ENCODE measurements around the gene WDFY4.

The WDFY4 gene

DNA sequence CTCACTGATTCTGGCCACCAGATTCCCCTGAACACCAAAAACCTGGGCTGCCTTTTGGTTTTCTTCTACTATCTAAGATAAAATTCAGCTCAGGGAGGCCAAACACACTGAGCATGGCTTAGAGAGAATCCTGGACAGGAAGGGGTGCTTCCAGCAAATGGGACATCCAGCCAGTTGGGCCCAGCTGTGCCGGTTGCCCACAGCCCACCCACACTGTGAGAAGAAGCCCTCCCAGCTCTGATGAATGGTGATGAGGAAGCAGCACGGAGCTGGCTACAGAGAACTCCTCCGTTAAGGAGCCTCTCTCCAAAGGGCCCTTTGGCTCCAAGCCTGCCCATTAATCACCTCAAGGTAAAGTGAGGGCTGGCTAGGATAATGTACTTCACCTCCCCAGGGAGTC lies 239.1 kb downstream of the WDFY4 start:
- Histone ChIP-seq H3K27me3 (no peaks in the 10 kb centered on the region), H3K9me3 (replicated peaks in 1 of 11) (no peaks in the 10 kb centered on the region), H4K20me1 (no peaks in the 10 kb centered on the region; a peak in 1 of 22 replicates), H3K4me1 (no peaks in the 10 kb centered on the region), H3K4me3 (no peak overlapping the region), H3K36me3 (peaks cover 0 to 35% (median 0%) of the 10 kb centered on the region in 11 experiments; a peak in 4 of 22 replicates), H3K9ac (no peak overlapping the region), H3K4me2 (no peak overlapping the region), H3K27ac (no peak overlapping the region)
- no peak for TF ChIP-seq Cebpa-rat (IDR thresholded peaks at IDR 0.05)

DNA sequence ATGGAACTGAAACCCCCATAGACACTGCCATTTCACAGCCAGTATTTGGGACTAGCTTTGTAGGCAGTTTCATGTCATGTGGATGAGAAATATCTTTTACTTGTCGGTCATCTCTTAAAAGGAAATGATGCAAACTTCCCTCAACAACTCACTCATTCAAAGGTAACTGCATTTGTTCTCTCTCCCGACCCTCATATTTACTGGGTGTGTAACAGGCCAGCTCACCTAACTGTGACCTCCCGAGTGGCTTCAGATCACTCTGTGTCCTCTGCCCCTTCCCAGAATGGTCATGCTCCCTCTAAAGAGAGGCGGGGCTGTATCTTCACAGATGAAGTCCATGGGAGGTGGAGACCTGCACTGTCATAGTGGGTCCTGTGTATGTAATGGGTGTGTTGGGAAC lies 240.3 kb downstream of the WDFY4 start:
- Histone ChIP-seq H3K4me1 (no peaks in the 10 kb centered on the region), H3K27ac (no peak overlapping the region), H3K4me3 (no peak overlapping the region), H3K36me3 (peaks cover 0 to 46% (median 0%) of the 10 kb centered on the region in 11 experiments; a peak in 4 of 22 replicates), H3K9me3 (replicated peaks in 1 of 11) (no peaks in the 10 kb centered on the region), H4K20me1 (no peaks in the 10 kb centered on the region; a peak in 1 of 22 replicates), H3K27me3 (no peaks in the 10 kb centered on the region), H3K4me2 (no peak overlapping the region), H3K9ac (no peak overlapping the region)
- TF ChIP-seq Cebpa-rat (IDR thresholded peaks at IDR 0.05), result no peak

DNA sequence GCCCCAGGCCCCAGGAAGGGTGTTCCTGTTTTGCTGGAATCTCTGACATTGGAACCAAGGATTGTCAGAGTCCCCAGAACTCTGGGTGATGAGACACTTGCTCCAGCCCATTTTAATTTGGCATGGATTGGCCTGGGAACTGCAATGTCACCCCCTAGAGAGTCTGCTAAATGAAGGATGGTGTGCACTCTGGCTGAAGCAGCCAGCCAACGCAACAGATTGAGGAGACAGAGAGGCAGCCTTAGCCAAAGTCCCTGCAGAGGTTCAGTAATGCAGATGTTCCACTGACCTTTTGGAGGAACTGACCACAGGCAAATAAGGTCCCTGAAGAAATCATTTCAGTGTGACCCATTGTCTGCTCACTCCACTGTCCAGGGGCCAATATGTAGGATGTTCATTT lies 241.6 kb downstream of the WDFY4 start:
- no peaks in the 10 kb centered on the region for H3K4me1 ChIP-seq
- no peak overlapping the region for H3K4me3 ChIP-seq
- no peaks in the 10 kb centered on the region for H3K9me3 ChIP-seq (replicated peaks in 1 of 11)
- no peak for TF ChIP-seq Cebpa-rat (IDR thresholded peaks at IDR 0.05)
- H3K4me2 ChIP-seq, result no peak overlapping the region
- peaks cover 0 to 56% (median 0%) of the 10 kb centered on the region in 11 experiments; a peak in 4 of 22 replicates for H3K36me3 ChIP-seq
- no peaks in the 10 kb centered on the region for H3K27me3 ChIP-seq
- no peaks in the 10 kb centered on the region; a peak in 1 of 22 replicates for H4K20me1 ChIP-seq
- H3K27ac ChIP-seq, result no peak overlapping the region
- no peak overlapping the region for H3K9ac ChIP-seq

DNA sequence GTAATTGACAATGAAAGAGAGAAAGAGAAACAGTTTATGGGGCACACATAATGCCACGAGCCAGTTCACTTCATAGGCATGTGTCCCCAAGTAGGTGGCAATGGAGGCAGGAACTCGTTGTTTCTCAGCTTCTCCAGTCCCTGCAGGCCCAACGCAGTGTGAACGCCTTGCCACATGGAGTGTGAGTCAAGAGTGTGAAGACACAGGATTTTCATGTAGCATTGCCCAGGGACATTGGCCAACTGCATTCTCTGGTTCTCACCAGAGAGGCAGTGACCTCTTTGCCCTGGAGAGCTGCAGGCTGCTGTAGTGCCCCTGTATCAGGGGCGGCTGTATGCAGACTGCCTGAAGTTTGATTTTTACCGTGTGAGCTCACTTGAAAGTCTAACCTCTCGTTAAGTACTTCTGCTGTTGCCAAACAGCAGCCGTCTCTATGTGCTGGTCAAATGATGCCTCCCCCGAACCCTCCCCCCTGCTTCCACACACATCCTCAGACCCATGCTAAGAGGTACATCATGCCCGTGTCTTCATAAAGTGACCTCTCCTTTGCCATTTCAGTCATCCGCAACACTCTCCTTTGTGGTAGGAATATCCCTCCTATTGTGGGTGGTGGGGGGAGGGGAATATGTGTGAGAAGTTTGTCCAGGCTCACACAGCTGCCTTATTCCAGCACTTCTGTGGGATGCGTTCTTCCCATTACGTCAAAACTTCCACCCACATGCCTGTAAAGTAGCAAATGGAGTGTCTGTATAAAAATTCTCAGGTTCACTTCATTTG lies 242.3 kb downstream of the WDFY4 start:
- H4K20me1 ChIP-seq, result no peaks in the 10 kb centered on the region; a peak in 1 of 22 replicates
- H3K4me2 ChIP-seq, result no peak overlapping the region
- no peak overlapping the region for H3K27ac ChIP-seq
- no peak overlapping the region for H3K9ac ChIP-seq
- no peak for TF ChIP-seq Cebpa-rat (IDR thresholded peaks at IDR 0.05)
- peaks cover 0 to 57% (median 0%) of the 10 kb centered on the region in 11 experiments; a peak in 4 of 22 replicates for H3K36me3 ChIP-seq
- H3K27me3 ChIP-seq, result no peaks in the 10 kb centered on the region
- H3K4me3 ChIP-seq, result no peak overlapping the region
- H3K9me3 ChIP-seq (replicated peaks in 1 of 11), result no peaks in the 10 kb centered on the region
- H3K4me1 ChIP-seq, result no peaks in the 10 kb centered on the region

DNA sequence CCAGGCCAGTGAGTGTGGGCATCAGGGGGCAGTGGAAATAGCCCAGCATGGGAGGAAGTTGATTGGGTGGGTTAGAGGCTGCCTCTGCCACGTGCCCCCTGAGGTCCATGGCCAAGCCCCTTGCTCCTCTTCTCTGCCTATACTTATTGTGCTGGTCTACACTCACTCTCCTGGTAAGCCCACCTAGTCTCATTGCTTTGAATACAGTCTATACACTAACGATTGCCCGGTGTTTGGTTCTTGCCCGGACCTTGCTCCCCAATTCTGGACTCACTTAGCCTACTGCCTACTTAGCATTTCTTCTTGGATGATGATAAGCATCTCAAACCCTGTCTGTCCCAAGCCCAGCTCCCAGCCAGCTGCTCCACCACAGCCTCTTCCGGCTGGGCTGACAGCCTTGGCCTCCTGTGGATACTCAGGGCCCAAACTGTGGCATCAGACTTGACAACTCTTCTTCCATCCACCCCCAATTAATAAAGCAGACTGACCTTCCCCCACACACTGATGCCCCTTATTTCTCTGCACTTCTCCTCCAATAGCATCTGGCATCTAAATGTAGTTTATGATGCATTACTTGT lies 244.8 kb downstream of the WDFY4 start:
- Histone ChIP-seq H3K36me3 (peaks cover 0 to 51% (median 0%) of the 10 kb centered on the region in 11 experiments; a peak in 4 of 22 replicates), H4K20me1 (peaks cover 0 to 14% (median 0%) of the 10 kb centered on the region in 11 experiments; a peak in 2 of 22 replicates), H3K9ac (no peak overlapping the region), H3K4me1 (no peaks in the 10 kb centered on the region), H3K4me2 (no peak overlapping the region), H3K4me3 (no peak overlapping the region), H3K27me3 (no peaks in the 10 kb centered on the region), H3K27ac (no peak overlapping the region), H3K9me3 (replicated peaks in 1 of 11) (no peaks in the 10 kb centered on the region)
- no peak for TF ChIP-seq Cebpa-rat (IDR thresholded peaks at IDR 0.05)

DNA sequence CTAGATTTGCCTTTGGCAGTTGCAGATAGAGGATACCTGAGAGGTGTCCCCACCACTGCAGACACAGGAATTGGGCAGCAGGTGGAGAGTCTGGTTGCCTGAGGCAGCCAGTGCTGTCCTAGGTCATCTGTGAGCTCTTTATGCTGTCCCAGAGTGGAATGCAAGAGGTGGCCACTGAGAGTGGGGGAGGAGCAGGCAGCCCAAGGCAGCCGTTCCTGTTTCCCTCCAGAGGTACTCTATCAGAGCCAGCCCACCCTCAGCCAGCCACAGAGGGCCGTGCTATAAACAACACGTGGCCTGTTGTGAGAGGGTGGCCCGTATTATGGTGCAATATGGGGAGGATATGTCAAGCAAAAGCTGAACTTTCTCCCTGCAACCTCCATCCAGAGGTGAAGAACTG lies 246.5 kb downstream of the WDFY4 start:
- Histone ChIP-seq H3K4me2 (no peak overlapping the region), H3K36me3 (peaks cover 0 to 42% (median 0%) of the 10 kb centered on the region in 11 experiments; a peak in 4 of 22 replicates), H3K4me1 (no peaks in the 10 kb centered on the region), H3K9ac (no peak overlapping the region), H3K9me3 (replicated peaks in 1 of 11) (no peaks in the 10 kb centered on the region), H3K27me3 (no peaks in the 10 kb centered on the region), H3K4me3 (no peak overlapping the region), H4K20me1 (peaks cover 0 to 23% (median 0%) of the 10 kb centered on the region in 11 experiments; a peak in 2 of 22 replicates), H3K27ac (no peak overlapping the region)
- no peak for TF ChIP-seq Cebpa-rat (IDR thresholded peaks at IDR 0.05)

DNA sequence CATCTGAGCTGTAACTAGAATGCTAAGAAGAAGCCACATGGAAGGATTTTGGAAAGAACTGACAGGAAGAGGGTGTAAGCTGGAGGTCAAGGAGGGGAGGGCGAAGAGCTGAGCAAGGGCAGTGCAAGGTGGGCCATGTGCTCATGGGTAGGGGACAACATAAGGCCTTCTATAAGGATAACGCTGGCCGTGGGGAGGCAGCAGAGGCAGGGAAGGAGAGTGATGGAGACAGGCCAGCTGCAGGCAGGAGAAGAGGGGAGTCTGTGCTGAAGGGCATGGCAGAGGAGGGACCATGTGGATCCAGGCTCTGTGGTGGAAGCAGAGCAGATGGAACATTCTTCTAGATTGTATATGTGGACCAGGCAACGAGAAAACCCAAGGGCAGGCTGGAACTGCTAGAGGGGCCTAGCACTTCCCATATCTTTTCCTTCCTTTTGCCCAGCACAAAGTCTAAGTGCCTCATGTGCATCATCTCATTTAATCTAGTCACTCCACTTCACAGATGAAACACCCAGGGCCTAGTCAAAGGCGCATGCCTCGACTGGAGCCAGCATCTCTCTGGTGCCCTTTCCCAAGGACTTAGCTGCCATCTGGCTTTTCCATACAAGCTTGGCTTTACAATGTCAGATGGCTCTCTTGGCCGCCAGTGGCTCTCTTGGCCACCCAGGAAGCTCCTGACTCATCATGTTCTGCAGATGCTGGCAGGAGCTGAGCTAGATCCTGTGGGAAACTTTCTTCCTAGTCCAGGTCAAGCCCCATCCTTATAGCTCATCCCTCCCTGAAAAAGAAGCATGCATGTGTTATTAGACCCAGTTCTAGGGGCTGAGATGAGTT lies 248.4 kb downstream of the WDFY4 start:
- Histone ChIP-seq H3K36me3 (peaks cover 0 to 39% (median 0%) of the 10 kb centered on the region in 11 experiments; a peak in 4 of 22 replicates), H3K27me3 (no peaks in the 10 kb centered on the region), H3K4me1 (no peaks in the 10 kb centered on the region), H3K27ac (no peak overlapping the region), H4K20me1 (peaks cover 0 to 23% (median 0%) of the 10 kb centered on the region in 11 experiments; a peak in 2 of 22 replicates), H3K4me2 (no peak overlapping the region), H3K9me3 (replicated peaks in 1 of 11) (no peaks in the 10 kb centered on the region), H3K9ac (no peak overlapping the region), H3K4me3 (no peak overlapping the region)
- no peak for TF ChIP-seq Cebpa-rat (IDR thresholded peaks at IDR 0.05)

DNA sequence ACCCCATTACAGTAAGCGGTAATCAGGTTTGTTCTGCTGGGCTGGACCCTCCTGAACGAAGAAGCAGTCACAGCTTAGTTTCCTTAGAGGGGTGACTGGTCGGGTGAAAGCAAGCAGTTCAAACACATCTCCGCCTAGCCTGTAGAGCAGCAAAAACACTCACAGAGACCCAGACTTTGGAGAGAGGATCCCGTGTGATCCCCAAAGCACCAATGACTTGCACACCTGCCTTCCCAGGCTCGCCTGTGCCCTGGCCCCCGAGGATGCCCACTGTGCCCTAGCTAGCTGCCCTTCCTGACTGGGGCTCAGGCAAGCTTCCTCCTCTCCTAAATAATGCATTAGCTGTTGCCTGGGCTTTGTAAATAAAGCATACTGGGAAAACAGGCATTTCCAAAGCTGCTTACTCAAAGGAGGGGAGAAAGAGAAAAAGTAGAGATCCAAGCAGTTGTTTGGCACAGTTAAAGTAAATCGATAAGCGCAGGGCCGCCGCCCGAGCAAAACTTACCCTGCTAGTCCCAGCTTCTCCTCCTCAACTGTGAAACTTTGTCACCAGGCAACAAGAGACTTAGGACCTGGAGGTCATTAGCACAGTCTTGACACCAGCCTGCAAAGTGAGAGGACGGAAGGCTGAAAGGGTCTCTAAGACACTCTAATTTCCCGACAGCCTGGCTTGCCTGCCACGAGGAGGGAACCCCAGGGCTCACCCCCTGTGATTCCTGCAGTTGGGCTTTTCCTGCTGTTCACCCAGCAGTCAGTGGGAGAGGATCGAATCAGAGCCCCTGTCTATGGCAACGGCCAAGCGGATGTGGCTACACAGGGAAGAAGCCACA lies 250.2 kb downstream of the WDFY4 start:
- no peak overlapping the region for H3K27ac ChIP-seq

More for the DNA sequence above, 250.2 kb downstream of the WDFY4 start:
- Histone ChIP-seq H3K27me3 (no peaks in the 10 kb centered on the region), H4K20me1 (peaks cover 0 to 23% (median 0%) of the 10 kb centered on the region in 11 experiments; a peak in 2 of 22 replicates), H3K9ac (no peak overlapping the region), H3K36me3 (peaks cover 0 to 52% (median 0%) of the 10 kb centered on the region in 11 experiments; a peak in 4 of 22 replicates), H3K4me1 (no peaks in the 10 kb centered on the region), H3K9me3 (replicated peaks in 1 of 11) (no peaks in the 10 kb centered on the region), H3K4me2 (no peak overlapping the region), H3K4me3 (no peak overlapping the region)
- no peak for TF ChIP-seq Cebpa-rat (IDR thresholded peaks at IDR 0.05)
